K562 (cell line): ENCODE data around the gene WDR83. TPM values are rescaled to one million over a fixed set of nuclear protein-coding genes. Genes with fewer than 3 reads are reported as not detected.

Source experiments
- ATAC-seq: fragments of 200-7000 bp; cut with Tn5 transposase; 3 replicates; pipeline ENCODE4 v1.9.1; 2020; ENCODE audit warnings: moderate library complexity
- BruUV-seq: library from RNA; stranded (reverse); fragments of 400-500 nt; replicated peaks from 2 replicates; lab custom pipeline; 2021; lab: Mats Ljungman, UMichigan
- CTCF ChIA-PET: fragments of 300-600 bp; formaldehyde crosslinking; extraction: SDS; loops from one replicate; lab custom pipeline; 2021; ENCODE audit warnings: low intra/inter-chr PET ratio; lab: Yijun Ruan, JAX
- POLR2A ChIA-PET: fragments of 300-600, 350-650 bp; sonication (Branson Sonifier 250); formaldehyde crosslinking; extraction: SDS; loops from one replicate; lab custom pipeline; 2021; ENCODE audit warnings: antibody characterized with exemption, inconsistent platforms; lab: Yijun Ruan, JAX
- DNase-seq, 4 experiments: peaks; one replicate each; pipeline versions ENCODE4 v3.0.0 to v3.0.0-alpha.2; 2011 to 2018; ENCODE audit warnings: low spot score in 3 of 4, mixed read lengths in 3 of 4; ENCODE audit errors: extremely low read depth in 1 of 4
- FAIRE-seq: peaks from 2 replicates; lab custom pipeline; 2011; peaks lifted over from hg19 to GRCh38; lab: Jason Lieb, UNC
- H2AFZ ChIP-seq: 2 replicates; pipeline ENCODE4 v1.6.0; 2011; ENCODE audit warnings: low read depth, low read length, control low read depth, inconsistent platforms
- H3K27ac ChIP-seq: fragments of 200-600 bp; 3 replicates; pipeline ENCODE4 v1.8.0; 2011; ENCODE audit warnings: low read depth, mild to moderate bottlenecking, control low read depth, inconsistent platforms, low read length, moderate library complexity, mixed read lengths; ENCODE audit errors: extremely low read depth
- H3K27me3 ChIP-seq, 2 experiments: fragments of 300-600 bp in 1 of 2; 2 replicates in 1 of 2; 3 replicates in 1 of 2; pipeline versions ENCODE4 v1.6.0 to v1.8.0; 2011; ENCODE audit warnings: inconsistent platforms in 2 of 2, low read length in 2 of 2, mild to moderate bottlenecking in 1 of 2, mixed read lengths in 1 of 2, moderate library complexity in 1 of 2; ENCODE audit not compliant: control insufficient read depth in 2 of 2, insufficient read depth in 2 of 2
- H3K36me3 ChIP-seq: fragments of 300-600 bp; 3 replicates; pipeline ENCODE4 v1.8.0; 2011; ENCODE audit warnings: mild to moderate bottlenecking, low read length, inconsistent platforms; ENCODE audit not compliant: control insufficient read depth, insufficient read depth
- H3K4me1 ChIP-seq, 2 experiments: fragments of 200-600 bp in 1 of 2; replicated peaks in 1 of 2; 2 replicates in 1 of 2; 3 replicates in 1 of 2; pipeline versions ENCODE4 v1.5.1 to v1.8.0; 2011; ENCODE audit warnings: inconsistent platforms in 2 of 2, low read length in 2 of 2, mild to moderate bottlenecking in 1 of 2, mixed read lengths in 1 of 2, moderate library complexity in 1 of 2; ENCODE audit not compliant: control insufficient read depth in 2 of 2, insufficient read depth in 2 of 2
- H3K4me2 ChIP-seq: 2 replicates; pipeline ENCODE4 v1.6.1; 2011; ENCODE audit warnings: low read length, control low read depth, inconsistent platforms, mixed read lengths; ENCODE audit not compliant: insufficient read depth
- H3K4me3 ChIP-seq: fragments of 200-600 bp; sonication (generic), shearing (Covaris generic); 2 replicates; pipeline ENCODE4 v1.5.1; 2016; ENCODE audit warnings: control low read depth, inconsistent platforms
- H3K79me2 ChIP-seq: fragments of 200-600 bp; 3 replicates; pipeline ENCODE4 v1.8.0; 2011; ENCODE audit warnings: low read length, inconsistent platforms; ENCODE audit not compliant: control insufficient read depth, insufficient read depth
- H3K9ac ChIP-seq, 2 experiments: 2 replicates each; pipeline versions ENCODE4 v1.6.0 to v1.6.1; 2011; ENCODE audit warnings: low read depth in 2 of 2, low read length in 2 of 2, control low read depth in 1 of 2, inconsistent platforms in 1 of 2, mild to moderate bottlenecking in 1 of 2, mixed read lengths in 1 of 2; ENCODE audit not compliant: insufficient read depth in 1 of 2
- H3K9me1 ChIP-seq: one replicate; pipeline ENCODE4 v1.6.0; 2011; ENCODE audit warnings: inconsistent platforms, mild to moderate bottlenecking, low read length, moderate library complexity; ENCODE audit not compliant: control insufficient read depth, insufficient read depth
- H3K9me3 ChIP-seq: replicated peaks from 2 replicates; pipeline ENCODE4 v1.5.1; 2011; ENCODE audit warnings: low read depth, low read length, inconsistent platforms; ENCODE audit not compliant: control insufficient read depth, insufficient read depth
- H4K20me1 ChIP-seq: replicated peaks from 2 replicates; pipeline ENCODE4 v1.6.1; 2011; ENCODE audit warnings: low read length, inconsistent platforms, mixed read lengths; ENCODE audit not compliant: control insufficient read depth, insufficient read depth
- ARID2 ChIP-seq: fragments of 450-650 bp; IDR thresholded peaks from 2 replicates; pipeline ENCODE4 v1.6.1; 2017; ENCODE audit warnings: antibody characterized with exemption, mild to moderate bottlenecking
- CHD1 ChIP-seq: fragments of 200-600 bp; sonication (generic); IDR thresholded peaks from one replicate; pipeline ENCODE4 v1.6.1; 2012; ENCODE audit warnings: mild to moderate bottlenecking, moderate library complexity, low read length, inconsistent platforms
- CREB1 ChIP-seq, 2 experiments: sonication (generic) in 1 of 2; formaldehyde crosslinking in 1 of 2; IDR thresholded peaks; 2 replicates each; pipeline versions ENCODE4 v1.6.1 to v1.8.0; 2012 to 2022; ENCODE audit warnings: inconsistent platforms in 1 of 2, mild to moderate bottlenecking in 1 of 2, missing genetic modification reagents in 1 of 2, moderate library complexity in 1 of 2
- CXXC5 ChIP-seq: fragments of 250-450 bp; sonication (Bioruptor Pico); IDR thresholded peaks from 2 replicates; pipeline ENCODE4 v1.8.0; 2022; ENCODE audit warnings: inconsistent platforms, mild to moderate bottlenecking, moderate library complexity
- EWSR1 ChIP-seq: fragments of 450-650 bp; IDR thresholded peaks from 2 replicates; pipeline ENCODE4 v1.6.1; 2018; ENCODE audit warnings: borderline replicate concordance, mild to moderate bottlenecking, low read depth, moderate library complexity; ENCODE audit not compliant: partially characterized antibody
- FIP1L1 ChIP-seq: fragments of 200-400 bp; formaldehyde crosslinking; IDR thresholded peaks from 2 replicates; pipeline ENCODE4 v1.6.1; 2018; ENCODE audit warnings: mild to moderate bottlenecking, low read depth, low read length; ENCODE audit not compliant: poor library complexity, severe bottlenecking
- KAT8 ChIP-seq: fragments of 450-650 bp; IDR thresholded peaks from 2 replicates; pipeline ENCODE4 v1.6.1; 2016; ENCODE audit warnings: low read depth, mild to moderate bottlenecking
- NFXL1 ChIP-seq: fragments of 450-650 bp; formaldehyde crosslinking; IDR thresholded peaks from 2 replicates; pipeline ENCODE4 v1.4.0; 2021; ENCODE audit warnings: mild to moderate bottlenecking
- NR2F6 ChIP-seq: fragments of 450-650 bp; formaldehyde crosslinking; IDR thresholded peaks from 2 replicates; pipeline ENCODE4 v1.4.0; 2020; ENCODE audit warnings: mild to moderate bottlenecking
- NRF1 ChIP-seq, 2 experiments: fragments of 450-650 bp; IDR thresholded peaks in 1 of 2; conservative IDR thresholded peaks in 1 of 2; 2 replicates each; pipeline ENCODE4 v1.6.1; 2014; ENCODE audit warnings: mild to moderate bottlenecking in 2 of 2
- POLR2G ChIP-seq: fragments of 200-400 bp; formaldehyde crosslinking; IDR thresholded peaks from 2 replicates; pipeline ENCODE4 v1.6.1; 2017; ENCODE audit warnings: low read depth, mild to moderate bottlenecking, antibody characterized with exemption, low read length, moderate library complexity
- RBFOX2 ChIP-seq: fragments of 200-400 bp; formaldehyde crosslinking; IDR thresholded peaks from 2 replicates; pipeline ENCODE4 v1.6.1; 2017; ENCODE audit warnings: low read depth, mild to moderate bottlenecking, low read length, moderate library complexity
- RUNX1 ChIP-seq: sonication (generic); IDR thresholded peaks from 2 replicates; pipeline ENCODE4 v1.6.1; 2016; ENCODE audit warnings: antibody characterized with exemption, low read depth
- SIN3A ChIP-seq, 2 experiments: fragments of 150-350 bp in 1 of 2; IDR thresholded peaks; 2 replicates each; pipeline ENCODE4 v1.6.1; 2011 to 2016; ENCODE audit warnings: borderline replicate concordance in 2 of 2, low read depth in 2 of 2, low read length in 2 of 2, mild to moderate bottlenecking in 2 of 2, moderate library complexity in 2 of 2; ENCODE audit not compliant: control insufficient read depth in 1 of 2
- TAL1 ChIP-seq: fragments of 450-650 bp; IDR thresholded peaks from 2 replicates; pipeline ENCODE4 v1.6.1; 2016; ENCODE audit warnings: mild to moderate bottlenecking
- ZNF408 ChIP-seq: fragments of 250-450 bp; sonication (Bioruptor Pico); IDR thresholded peaks from 2 replicates; pipeline ENCODE4 v1.4.0; 2020; ENCODE audit warnings: low read depth, mild to moderate bottlenecking, moderate library complexity
- WGBS: fragments of 100-300 bp; shearing (Covaris generic); methylation state at CpG from one replicate; pipeline ENCODE4 v1.1.6; 2016; ENCODE audit warnings: low coverage, mixed read lengths; ENCODE audit not compliant: insufficient coverage; ENCODE audit errors: missing lambda C conversion rate; 5-methylcytosine and 5-hydroxymethylcytosine counted together
- in situ Hi-C: fragments of 300-500 bp; cut with MboI; formaldehyde crosslinking; loops from 4 replicates; pipeline ENCODE4 v1.15.0; 2018; ENCODE audit warnings: inconsistent platforms, mixed read lengths
- intact Hi-C: fragments of 100-400 bp; cut with micrococcal nuclease; formaldehyde crosslinking; loops from 2 replicates; pipeline ENCODE4 v1.14.2; 2022
- polyA plus RNA-seq, 8 experiments: library from polyadenylated mRNA; depleted of rRNA in 4 of 8; stranded (reverse) in 5 of 8; unstranded in 3 of 8; fragments of >200 nt; fragmentation: Nextera tagmentation in 2 of 8; fragmentation: Illumina TruSeq in 1 of 8; extraction: Ambion mirVana in 2 of 8; extraction: Trizol in 1 of 8; gene quantifications; 2 replicates each; pipeline versions ENCODE4 v1.2.1 to v1.2.3, GENCODE V29; 2011 to 2014; ENCODE audit warnings: inconsistent platforms in 1 of 8, missing spikeins in 1 of 8
- total RNA-seq, 7 experiments: library from RNA; depleted of rRNA in 6 of 7; stranded (reverse); fragments of >200 nt in 6 of 7; fragmentation: Illumina TruSeq in 2 of 7; extraction: Trizol in 2 of 7; gene quantifications; 2 replicates each; pipeline versions ENCODE4 v1.2.1 to v1.2.3, GENCODE V29; 2011 to 2021; ENCODE audit warnings: low replicate concordance in 1 of 7
- TF ChIP-seq, protein P1 (sequence below): fragments of 250-450 bp; sonication (Bioruptor Pico); IDR thresholded peaks from 2 replicates; pipeline ENCODE4 v1.4.0; 2020
- TF ChIP-seq, protein P2 (sequence below): IDR thresholded peaks from 2 replicates; pipeline ENCODE4 v1.6.1; 2011; ENCODE audit warnings: borderline replicate concordance, low read depth, mild to moderate bottlenecking, moderate library complexity, low read length; ENCODE audit not compliant: insufficient read depth, poor library complexity, severe bottlenecking

Gene WDR83
- total and polyA plus RNA-seq, 9 of the 15 experiments (the other 6 are each of a cell fraction or from before 2014, with no cell fraction given), result 0.52 to 21.3 (median 4.2) TPM

DNA sequence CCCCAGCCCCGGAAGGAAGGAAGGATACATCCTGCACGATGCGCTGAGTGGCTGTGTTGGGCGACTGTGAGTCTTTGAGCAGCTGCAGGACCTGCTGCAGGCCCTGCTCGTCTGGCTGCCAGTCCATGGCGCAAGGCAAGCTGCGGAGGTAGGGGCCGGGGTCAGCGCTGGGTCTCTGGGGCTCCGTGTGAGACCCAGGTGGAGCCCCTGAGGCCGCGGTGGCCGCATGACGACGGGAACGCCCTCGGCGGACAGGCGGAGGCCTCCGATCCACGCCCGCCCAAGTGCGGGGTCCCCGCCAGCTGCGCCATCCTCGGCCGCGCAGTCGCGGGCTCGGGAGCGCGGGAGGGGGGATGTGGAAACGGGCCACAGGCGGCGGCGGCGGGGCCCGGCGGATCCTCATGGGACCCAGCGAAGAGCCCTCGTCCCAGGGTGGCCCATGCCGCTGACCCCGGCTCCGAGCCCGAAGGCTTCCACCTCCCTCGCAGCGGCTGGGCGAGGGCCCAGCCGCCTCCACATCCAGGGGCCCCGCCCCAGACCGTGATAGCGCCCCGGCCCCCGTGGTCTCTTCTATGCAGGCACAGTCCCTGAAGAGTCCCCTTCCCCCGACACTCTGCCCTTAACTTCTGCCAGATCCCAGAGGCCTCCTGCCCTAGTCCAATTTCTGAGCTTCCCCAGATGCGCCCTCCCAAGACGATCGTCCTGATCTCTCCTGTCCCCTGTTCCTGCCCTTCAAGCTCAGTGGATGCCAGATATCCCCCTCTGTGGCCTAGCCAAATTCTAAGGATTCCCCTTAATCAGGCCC lies 54.4 kb downstream of the WDR83 start:
- BruUV-seq, result no TSS peak
- intact Hi-C loops (no loop called here), in situ Hi-C loops (no loop called here)
- peak overlapping the region; percentile 92 for H3K4me2 ChIP-seq
- peak overlapping the region; percentile 82 for H3K4me3 ChIP-seq
- peak overlapping the region; percentile 87 for H3K27ac ChIP-seq
- H4K20me1 ChIP-seq, result peaks cover 17% of the 10 kb centered on the region; the same call in 1 of the 2 replicates
- H3K27me3 ChIP-seq, result no peaks in the 10 kb centered on the region
- H3K36me3 ChIP-seq, result peaks cover 47% of the 10 kb centered on the region
- DNase-seq, result peak; percentile 49 to 57 (median 55)
- no peak overlapping the region for H2AFZ ChIP-seq
- no peak for FAIRE-seq
- ATAC-seq, result peak; percentile 49
- H3K9ac ChIP-seq, result peak overlapping the region; percentile 89 to 99
- H3K9me1 ChIP-seq, result peaks cover 3% of the 10 kb centered on the region
- ChIA-PET CTCF (no interaction called here), POLR2A (interaction anchor here (0.8 to 4.4 kb wide), 8 partner anchors 12 to 77 kb away, joined by 3 to 50 read pairs (median 4); partner anchors contain the start of genes JUNB and TRIR)
- peaks cover 10 to 46% of the 10 kb centered on the region in 2 experiments; a peak in 3 of 5 replicates for H3K4me1 ChIP-seq
- 6% methylated on average over 37 of the region's 59 CpGs for WGBS
- H3K9me3 ChIP-seq, result no peaks in the 10 kb centered on the region
- H3K79me2 ChIP-seq, result peaks cover 77% of the 10 kb centered on the region
- TF ChIP-seq NR2F6, result no peak
- TF ChIP-seq, protein P1, sequence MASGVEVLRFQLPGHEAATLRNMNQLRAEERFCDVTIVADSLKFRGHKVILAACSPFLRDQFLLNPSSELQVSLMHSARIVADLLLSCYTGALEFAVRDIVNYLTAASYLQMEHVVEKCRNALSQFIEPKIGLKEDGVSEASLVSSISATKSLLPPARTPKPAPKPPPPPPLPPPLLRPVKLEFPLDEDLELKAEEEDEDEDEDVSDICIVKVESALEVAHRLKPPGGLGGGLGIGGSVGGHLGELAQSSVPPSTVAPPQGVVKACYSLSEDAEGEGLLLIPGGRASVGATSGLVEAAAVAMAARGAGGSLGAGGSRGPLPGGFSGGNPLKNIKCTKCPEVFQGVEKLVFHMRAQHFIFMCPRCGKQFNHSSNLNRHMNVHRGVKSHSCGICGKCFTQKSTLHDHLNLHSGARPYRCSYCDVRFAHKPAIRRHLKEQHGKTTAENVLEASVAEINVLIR (CRISPR knock-in tag), result no peak
- TF ChIP-seq EWSR1, result no peak
- peak; percentile 58 for TF ChIP-seq FIP1L1
- TF ChIP-seq CREB1 (IDR thresholded peaks at IDR 0.05), result 0 out of 2 replicates have a peak, but pooled peaks have one; percentile 15
- TF ChIP-seq CREB1 (CRISPR knock-in tag; IDR thresholded peaks at IDR 0.05), result no peak
- TF ChIP-seq TAL1, result no peak
- TF ChIP-seq CXXC5 (CRISPR knock-in tag), result peak; percentile 27; the same call in 1 of the 2 replicates
- TF ChIP-seq ZNF408 (CRISPR knock-in tag), result no peak
- peak; percentile 55 for TF ChIP-seq RBFOX2
- TF ChIP-seq KAT8, result no peak
- peak in 1 of 2 experiments; percentile 33; a peak in 1 of 4 replicates for TF ChIP-seq SIN3A (IDR thresholded peaks at IDR 0.05; ENCODE audit: borderline replicate concordance in 2 of 2, control insufficient read depth in 1 of 2, low read depth in 2 of 2, low read length in 2 of 2)
- no peak for TF ChIP-seq RUNX1
- peak; percentile 72 to 73 for TF ChIP-seq NRF1 (conservative IDR thresholded peaks at IDR 0.05 in 1 of 2, IDR thresholded peaks at IDR 0.05 in 1 of 2)
- no peak for TF ChIP-seq NFXL1
- TF ChIP-seq, protein P2, sequence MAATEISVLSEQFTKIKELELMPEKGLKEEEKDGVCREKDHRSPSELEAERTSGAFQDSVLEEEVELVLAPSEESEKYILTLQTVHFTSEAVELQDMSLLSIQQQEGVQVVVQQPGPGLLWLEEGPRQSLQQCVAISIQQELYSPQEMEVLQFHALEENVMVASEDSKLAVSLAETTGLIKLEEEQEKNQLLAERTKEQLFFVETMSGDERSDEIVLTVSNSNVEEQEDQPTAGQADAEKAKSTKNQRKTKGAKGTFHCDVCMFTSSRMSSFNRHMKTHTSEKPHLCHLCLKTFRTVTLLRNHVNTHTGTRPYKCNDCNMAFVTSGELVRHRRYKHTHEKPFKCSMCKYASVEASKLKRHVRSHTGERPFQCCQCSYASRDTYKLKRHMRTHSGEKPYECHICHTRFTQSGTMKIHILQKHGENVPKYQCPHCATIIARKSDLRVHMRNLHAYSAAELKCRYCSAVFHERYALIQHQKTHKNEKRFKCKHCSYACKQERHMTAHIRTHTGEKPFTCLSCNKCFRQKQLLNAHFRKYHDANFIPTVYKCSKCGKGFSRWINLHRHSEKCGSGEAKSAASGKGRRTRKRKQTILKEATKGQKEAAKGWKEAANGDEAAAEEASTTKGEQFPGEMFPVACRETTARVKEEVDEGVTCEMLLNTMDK, result no peak
- TF ChIP-seq POLR2G, result peak; percentile 61
- no peak for TF ChIP-seq ARID2
- TF ChIP-seq CHD1, result peak; percentile 24
